Loucy (cell line): Measurements from ENCODE around the gene GSX2.

ENCODE experiments used
- CTCF ChIP-seq: fragments of 200-600 bp; sonication (generic); conservative IDR thresholded peaks from 2 replicates; pipeline ENCODE4 v1.5.1; 2014; ENCODE audit warnings: mild to moderate bottlenecking, antibody characterized with exemption, low read length
- EZH2phosphoT487 ChIP-seq: fragments of 200-600 bp; IDR thresholded peaks from 2 replicates; pipeline ENCODE4 v1.6.1; 2018; ENCODE audit warnings: antibody characterized with exemption, mild to moderate bottlenecking, moderate library complexity, borderline replicate concordance

GRCh38 chr4:54076673-54077072 lies 23.3 kb upstream of the GSX2 start:
- TF ChIP-seq CTCF = no peak
- TF ChIP-seq EZH2phosphoT487 = no peak
